ENCODE data around the gene MAPKAPK2.

MAPKAPK2 gene

DNA sequence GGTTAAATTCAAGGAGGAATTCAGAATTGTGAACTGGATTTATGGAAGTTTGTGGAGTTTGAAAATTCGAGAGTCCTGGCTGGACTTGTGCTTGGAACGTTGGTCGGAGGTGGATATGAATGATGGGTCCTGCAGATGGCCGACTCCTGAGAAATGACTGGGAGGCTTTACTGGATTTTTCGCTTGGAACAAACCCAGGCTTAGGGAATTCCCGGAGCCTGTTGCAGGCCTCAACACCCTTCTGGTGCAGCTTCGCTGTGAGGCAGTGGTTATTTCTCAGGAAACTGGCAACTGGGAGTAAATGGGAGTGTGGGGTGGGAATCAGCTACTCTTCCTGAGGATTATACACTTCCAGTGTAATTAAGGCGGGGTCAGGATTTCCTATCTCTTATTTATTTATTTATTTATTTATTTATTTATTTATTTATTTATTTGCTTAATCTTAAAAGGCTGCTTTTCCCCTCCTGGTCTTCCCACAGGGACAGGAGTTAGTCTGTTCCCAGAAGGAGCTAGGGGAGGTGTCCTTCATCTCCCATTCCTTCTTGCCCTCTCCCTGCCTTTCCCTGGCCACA lies 21.1 kb downstream of the MAPKAPK2 start:
- DNase-seq, result no peak

DNA sequence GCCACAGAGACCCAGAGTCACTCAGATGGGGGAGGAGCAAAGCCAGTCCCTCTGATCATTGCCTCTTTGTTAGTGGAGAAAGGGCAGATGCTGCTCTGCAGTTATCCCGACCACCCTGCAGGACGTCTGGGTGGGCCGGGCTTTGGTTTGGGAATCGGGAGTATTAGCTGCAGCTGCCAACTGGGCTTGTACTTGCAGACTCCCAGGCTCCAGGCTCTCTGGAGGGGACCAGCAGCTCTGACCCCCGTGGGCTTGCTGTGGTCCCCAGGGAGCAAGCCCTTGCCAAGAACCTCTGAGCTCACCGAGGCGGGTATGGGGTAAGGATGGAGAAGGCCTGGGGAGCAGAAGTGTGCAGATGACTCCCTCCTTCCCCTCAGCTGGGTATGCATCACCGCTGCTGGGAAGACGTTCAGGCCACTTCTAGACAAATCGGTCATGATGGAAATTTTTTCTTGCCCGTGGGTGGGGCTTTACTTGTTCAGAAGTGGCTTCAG lies 21.6 kb downstream of the MAPKAPK2 start:
- peak; percentile 36 to 64 for DNase-seq

DNA sequence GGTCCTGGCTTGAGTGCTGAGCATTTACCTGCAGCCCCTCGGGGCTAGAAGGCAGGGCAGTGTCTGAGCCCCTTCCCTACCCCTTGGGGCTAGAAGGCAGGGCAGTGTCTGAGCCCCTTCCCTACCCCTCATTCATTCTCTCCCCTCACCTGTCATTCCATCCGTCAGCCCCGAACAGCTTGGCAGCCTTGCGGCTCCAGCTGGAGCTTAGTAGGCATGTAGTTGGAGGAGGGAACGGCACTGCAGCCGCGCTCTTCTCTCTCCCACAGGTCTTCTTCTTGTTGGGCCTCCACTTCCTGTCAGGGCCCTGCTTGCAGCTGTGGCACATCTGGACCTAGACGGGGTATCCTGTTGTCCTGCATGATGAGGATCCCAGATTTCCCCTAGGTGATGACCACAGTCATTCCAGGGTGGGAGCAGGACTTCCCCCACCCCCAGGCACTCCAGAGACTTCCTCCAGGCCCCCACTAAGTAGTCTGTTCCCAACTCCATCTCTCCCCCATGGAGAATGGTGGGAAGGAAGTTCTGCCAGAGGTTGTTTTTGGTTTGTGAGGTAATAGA lies 22.2 kb downstream of the MAPKAPK2 start:
- DNase-seq, result peak in 1 of 2 experiments; percentile 36

- no peak for DNase-seq
Observed at GRCh38 chr1:206708058-206708457, 23.4 kb downstream of the MAPKAPK2 start.

GRCh38 chr1:206708882-206709281 lies 24.2 kb downstream of the MAPKAPK2 start:
- no peak for DNase-seq

- no peak for DNase-seq
Observed at GRCh38 chr1:206709322-206709721, 24.6 kb downstream of the MAPKAPK2 start.

- no peak for DNase-seq
Observed at GRCh38 chr1:206709772-206710459, 25.2 kb downstream of the MAPKAPK2 start.

GRCh38 chr1:206710460-206710823 lies 25.7 kb downstream of the MAPKAPK2 start:
- DNase-seq, result no peak

DNA sequence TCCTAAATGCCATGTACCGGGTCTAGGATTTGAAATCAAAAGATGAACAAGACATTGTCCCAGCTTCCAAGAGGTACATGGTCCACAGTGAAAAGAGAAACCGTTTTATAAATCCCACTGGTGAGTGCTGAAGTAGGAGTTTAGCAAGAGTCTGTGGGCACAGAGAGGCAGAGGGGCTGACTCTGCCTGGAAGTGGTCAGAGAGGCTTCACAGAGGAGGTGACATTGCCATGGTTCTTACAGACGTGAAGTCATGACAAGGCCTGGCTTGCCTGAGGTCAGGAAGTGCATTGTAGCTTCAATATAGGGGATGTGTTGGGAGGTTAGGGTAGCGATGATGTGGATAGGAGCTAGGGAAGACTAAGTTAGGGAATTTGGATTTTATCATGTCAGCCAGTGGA lies 28.4 kb downstream of the MAPKAPK2 start:
- no peak for DNase-seq

- DNase-seq, result no peak
Observed at GRCh38 chr1:206713910-206714312, 29.2 kb downstream of the MAPKAPK2 start.

DNA sequence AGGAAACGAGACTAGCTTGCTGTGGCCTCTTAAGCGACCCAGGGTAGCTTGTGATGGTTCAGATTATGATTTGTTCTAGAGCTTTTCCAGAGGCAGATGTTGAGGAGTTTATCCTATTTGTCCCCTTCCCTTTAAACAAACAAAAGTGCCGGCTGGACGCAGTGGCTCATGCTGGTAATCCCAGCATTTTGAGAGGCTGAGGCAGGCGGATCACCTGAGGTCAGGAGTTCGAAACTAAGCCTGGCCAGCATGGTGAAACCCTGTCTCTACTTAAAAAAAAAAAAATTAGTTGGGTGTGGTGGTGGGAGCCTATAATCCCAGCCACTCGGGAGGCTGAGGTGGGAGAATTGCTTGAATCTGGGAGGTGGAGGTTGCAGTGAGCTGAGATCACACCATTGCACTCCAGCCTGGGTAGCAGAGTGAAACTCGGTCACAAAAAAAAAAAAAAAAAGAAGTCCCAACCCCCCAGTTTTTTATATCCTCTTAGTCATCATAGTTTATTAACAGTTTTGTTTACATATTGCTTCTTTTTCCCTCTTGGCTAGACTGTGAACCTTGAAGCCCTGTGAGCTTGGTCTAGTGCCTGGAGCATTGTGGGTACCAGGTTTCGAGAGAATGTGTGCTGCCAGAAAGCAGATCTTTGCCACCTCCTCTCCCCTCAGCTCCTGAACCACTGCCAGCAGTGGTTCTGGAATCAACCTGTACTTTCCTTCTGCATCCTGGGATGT lies 29.8 kb downstream of the MAPKAPK2 start:
- peak in 1 of 2 experiments; percentile 29 for DNase-seq

- no peak for DNase-seq
Observed at GRCh38 chr1:206715120-206715519, 30.4 kb downstream of the MAPKAPK2 start.

- DNase-seq, result no peak
Observed at GRCh38 chr1:206715552-206716158, 30.9 kb downstream of the MAPKAPK2 start.

- DNase-seq, result no peak
Observed at GRCh38 chr1:206716159-206716869, 31.6 kb downstream of the MAPKAPK2 start.

DNA sequence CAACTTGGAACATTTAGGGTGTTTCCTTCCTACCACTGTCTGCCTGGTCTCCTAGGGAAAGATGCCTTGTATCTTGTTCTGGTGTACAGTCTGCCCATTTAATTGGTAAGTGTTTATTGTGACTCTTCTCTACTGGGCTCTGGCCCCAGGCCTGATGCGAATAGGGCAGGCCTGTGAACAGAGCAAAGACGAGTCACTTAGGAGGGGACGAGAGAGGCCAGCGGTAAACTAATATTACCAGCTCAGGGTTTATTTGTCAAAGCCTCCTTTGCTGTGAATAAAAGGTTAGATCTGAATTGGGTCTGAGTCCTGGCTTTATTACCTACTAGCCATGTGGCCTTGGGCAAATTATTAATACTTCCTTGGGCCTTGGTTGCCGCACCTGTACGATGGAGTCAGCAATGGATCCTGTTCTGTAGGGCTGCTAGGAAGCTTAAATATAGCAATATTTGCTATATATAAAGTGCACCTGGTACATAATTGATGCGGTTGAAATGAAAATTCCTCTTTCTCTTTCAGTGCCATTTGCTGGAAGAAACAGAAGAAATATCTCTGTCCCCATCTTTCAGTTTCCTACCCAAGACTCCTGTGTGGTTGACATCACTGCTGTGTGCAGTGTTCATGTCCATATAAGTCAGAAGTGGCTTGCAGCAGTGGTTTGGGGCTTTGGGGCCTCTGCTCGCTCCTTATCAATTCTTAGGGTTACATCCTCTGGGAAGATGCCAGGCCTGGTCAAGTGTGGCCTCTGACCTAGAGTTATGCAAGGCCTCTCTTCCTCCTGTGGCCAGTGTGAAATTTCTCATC lies 32.4 kb downstream of the MAPKAPK2 start:
- DNase-seq, result no peak

DNA sequence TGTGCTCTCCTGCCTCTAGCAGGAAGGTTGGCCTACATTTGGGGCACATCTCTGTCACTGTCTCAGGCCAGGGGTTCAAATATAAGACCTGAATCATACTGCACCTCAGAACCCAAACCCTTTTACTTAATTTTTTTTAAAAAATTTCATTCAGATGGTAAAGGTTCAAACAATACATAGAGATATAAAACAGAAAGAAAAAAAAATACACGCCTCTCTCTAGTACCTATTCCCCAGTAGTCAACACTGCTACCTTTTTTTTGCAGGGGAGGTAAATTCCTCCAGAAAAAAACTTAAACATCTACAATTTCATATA lies 32.9 kb downstream of the MAPKAPK2 start:
- DNase-seq, result no peak

- DNase-seq, result no peak
Observed at GRCh38 chr1:206719169-206719839, 34.6 kb downstream of the MAPKAPK2 start.

DNA sequence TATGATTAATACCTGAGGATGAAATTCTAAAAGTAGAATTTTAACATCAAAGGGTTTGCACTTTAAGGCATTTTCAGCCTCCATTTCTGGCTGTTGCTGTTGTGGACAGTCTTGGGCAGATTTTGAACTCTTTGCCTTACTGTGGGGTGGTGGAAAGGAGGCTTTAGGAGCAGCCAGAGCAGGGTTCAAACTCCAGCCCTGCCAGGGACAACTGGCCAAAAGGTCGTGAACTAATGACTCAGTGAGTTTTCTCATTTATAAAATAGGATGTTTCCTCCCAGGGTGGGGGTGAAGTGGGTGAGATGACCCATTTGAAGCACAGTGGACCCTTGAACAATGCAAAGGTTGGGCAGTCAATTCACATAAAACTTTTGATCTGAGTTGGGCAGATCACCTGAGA lies 36.7 kb downstream of the MAPKAPK2 start:
- no peak for DNase-seq

- no peak for DNase-seq
Observed at GRCh38 chr1:206722751-206723461, 38.2 kb downstream of the MAPKAPK2 start.

GRCh38 chr1:206723462-206723804 lies 38.7 kb downstream of the MAPKAPK2 start:
- DNase-seq, result no peak

Measured in NCI-H524 (cell line).